ACC112 (cell line): ENCODE measurements around the gene EEPD1.
A peak's percentile ranks its signal among the peaks of the same experiment; 100 is the strongest.

Experiments
- H2AFZ ChIP-seq: fragments of 200-600 bp; sonication (generic); one replicate; pipeline ENCODE4 v1.6.0; 2017; ENCODE audit warnings: antibody characterized with exemption, low read length; ENCODE audit not compliant: unreplicated experiment
- H3K27ac ChIP-seq: fragments of 200-600 bp; sonication (generic); 2 replicates; pipeline ENCODE4 v1.5.1; 2014; ENCODE audit warnings: low read depth, mild to moderate bottlenecking, antibody characterized with exemption, low read length, moderate library complexity
- H3K27me3 ChIP-seq: fragments of 200-600 bp; sonication (generic); 2 replicates; pipeline ENCODE4 v1.6.1; 2014; ENCODE audit warnings: mild to moderate bottlenecking, antibody characterized with exemption, low read length, moderate library complexity, mixed read lengths; ENCODE audit not compliant: insufficient read depth
- H3K36me3 ChIP-seq: fragments of 200-600 bp; sonication (generic); 2 replicates; pipeline ENCODE4 v1.6.1; 2016; ENCODE audit warnings: mild to moderate bottlenecking, antibody characterized with exemption, low read length, moderate library complexity, mixed read lengths; ENCODE audit not compliant: insufficient read depth
- H3K4me1 ChIP-seq: fragments of 200-600 bp; sonication (generic); one replicate; pipeline ENCODE4 v1.6.1; 2016; ENCODE audit warnings: low read length, mixed read lengths; ENCODE audit not compliant: insufficient read depth, unreplicated experiment, control insufficient read depth
- H3K4me3 ChIP-seq: fragments of 200-600 bp; sonication (generic); 2 replicates; pipeline ENCODE4 v1.5.1; 2014; ENCODE audit warnings: mild to moderate bottlenecking, low read depth, low read length
- H3K79me2 ChIP-seq: fragments of 200-600 bp; sonication (generic); one replicate; pipeline ENCODE4 v1.6.0; 2016; ENCODE audit warnings: low read length; ENCODE audit not compliant: control insufficient read depth, unreplicated experiment, insufficient read depth

EEPD1 gene

GRCh38 chr7:36283181-36283580 is 130.1 kb downstream of the EEPD1 start:
- no peaks in the 10 kb centered on the region for H3K27me3 ChIP-seq
- H3K79me2 ChIP-seq: no peaks in the 10 kb centered on the region
- H3K4me1 ChIP-seq: peaks cover 21% of the 10 kb centered on the region
- no peak overlapping the region for H3K27ac ChIP-seq
- no peak overlapping the region for H2AFZ ChIP-seq
- H3K4me3 ChIP-seq: no peak overlapping the region
- H3K36me3 ChIP-seq: no peaks in the 10 kb centered on the region

- Histone ChIP-seq H3K79me2 (no peaks in the 10 kb centered on the region), H3K36me3 (no peaks in the 10 kb centered on the region), H3K27ac (no peak overlapping the region), H3K4me3 (no peak overlapping the region), H3K4me1 (peaks cover 21% of the 10 kb centered on the region), H3K27me3 (no peaks in the 10 kb centered on the region), H2AFZ (no peak overlapping the region)
Measured at GRCh38 chr7:36283711-36284130, 130.7 kb downstream of the EEPD1 start.

- H2AFZ ChIP-seq: no peak overlapping the region
- H3K36me3 ChIP-seq: no peaks in the 10 kb centered on the region
- H3K4me1 ChIP-seq: peaks cover 21% of the 10 kb centered on the region
- no peaks in the 10 kb centered on the region for H3K27me3 ChIP-seq
- H3K4me3 ChIP-seq: no peak overlapping the region
- no peak overlapping the region for H3K27ac ChIP-seq
- no peaks in the 10 kb centered on the region for H3K79me2 ChIP-seq
Measured at GRCh38 chr7:36284456-36285090, 131.5 kb downstream of the EEPD1 start.

- Histone ChIP-seq H3K27ac (no peak overlapping the region), H2AFZ (no peak overlapping the region), H3K36me3 (no peaks in the 10 kb centered on the region), H3K79me2 (no peaks in the 10 kb centered on the region), H3K4me3 (no peak overlapping the region), H3K27me3 (no peaks in the 10 kb centered on the region), H3K4me1 (peaks cover 19% of the 10 kb centered on the region)
Measured at GRCh38 chr7:36285276-36285675, 132.2 kb downstream of the EEPD1 start.

DNA sequence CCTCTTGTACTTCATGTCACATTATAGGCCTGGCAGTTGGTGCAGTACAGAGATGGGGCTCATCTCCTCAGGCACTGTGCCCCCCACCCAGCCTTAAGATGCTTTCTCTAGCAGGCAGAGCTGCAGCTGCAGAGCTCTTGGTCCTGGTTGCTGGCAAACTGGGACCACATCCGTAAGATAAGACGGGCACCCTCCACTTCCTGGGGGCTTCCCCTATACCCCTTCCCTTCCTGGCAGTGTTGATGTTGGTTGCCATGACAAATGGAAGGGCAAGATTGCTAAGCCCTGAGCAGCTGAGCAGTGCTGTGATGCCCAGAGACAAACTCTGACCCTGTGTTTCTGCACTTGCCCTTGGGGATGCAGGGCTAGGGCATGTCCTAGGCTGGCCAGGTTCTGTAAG is 133.2 kb downstream of the EEPD1 start:
- no peaks in the 10 kb centered on the region for H3K36me3 ChIP-seq
- no peaks in the 10 kb centered on the region for H3K27me3 ChIP-seq
- H3K4me1 ChIP-seq: peaks cover 13% of the 10 kb centered on the region
- H3K79me2 ChIP-seq: no peaks in the 10 kb centered on the region
- H3K4me3 ChIP-seq: no peak overlapping the region
- no peak overlapping the region for H2AFZ ChIP-seq
- H3K27ac ChIP-seq: no peak overlapping the region

DNA sequence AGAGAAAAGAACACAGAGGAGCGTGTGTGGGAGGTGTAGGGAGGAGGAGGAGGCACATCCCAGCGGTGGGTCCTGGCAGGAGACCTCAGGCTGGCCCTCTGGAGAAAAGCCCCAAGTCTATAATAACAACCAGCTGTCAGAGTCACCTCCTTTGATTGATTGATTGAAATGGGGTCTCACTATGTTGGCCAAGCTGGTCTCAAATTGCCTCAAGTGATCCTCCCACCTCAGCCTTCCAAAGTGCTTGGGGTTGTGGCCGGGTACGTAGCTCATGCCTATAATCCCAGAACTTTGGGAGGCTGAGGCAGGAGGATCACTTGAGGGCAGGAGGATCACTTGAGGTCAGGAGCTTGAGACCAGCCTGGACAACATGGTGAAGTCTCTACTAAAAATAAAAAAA is 133.6 kb downstream of the EEPD1 start:
- H3K79me2 ChIP-seq: no peaks in the 10 kb centered on the region
- no peak overlapping the region for H3K4me3 ChIP-seq
- no peak overlapping the region for H2AFZ ChIP-seq
- H3K4me1 ChIP-seq: peaks cover 8% of the 10 kb centered on the region
- H3K27ac ChIP-seq: no peak overlapping the region
- no peaks in the 10 kb centered on the region for H3K36me3 ChIP-seq
- H3K27me3 ChIP-seq: no peaks in the 10 kb centered on the region

- H3K27ac ChIP-seq: no peak overlapping the region
- no peak overlapping the region for H2AFZ ChIP-seq
Measured at GRCh38 chr7:36287371-36288241, 134.6 kb downstream of the EEPD1 start.

DNA sequence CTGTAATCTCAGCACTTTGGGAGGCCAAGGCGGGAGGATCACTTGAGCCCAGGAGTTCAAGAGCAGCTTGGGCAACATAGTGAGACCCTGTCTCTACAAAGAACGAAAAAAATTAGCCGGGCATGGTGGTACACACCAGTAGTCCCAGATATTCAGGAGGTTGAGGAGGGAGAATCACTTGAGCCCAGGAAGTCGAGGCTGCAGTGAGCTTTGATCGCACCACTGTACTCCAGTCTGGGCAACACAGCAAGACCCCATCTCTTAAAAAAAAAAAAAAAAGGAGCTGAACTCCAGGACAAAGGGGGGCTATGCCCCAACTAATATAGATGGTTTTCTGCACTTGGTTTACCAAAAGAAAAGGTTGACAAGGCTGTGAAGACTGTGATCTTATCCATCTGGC is 135.4 kb downstream of the EEPD1 start:
- H3K79me2 ChIP-seq: no peaks in the 10 kb centered on the region
- no peaks in the 10 kb centered on the region for H3K27me3 ChIP-seq
- H3K27ac ChIP-seq: no peak overlapping the region
- no peak overlapping the region for H3K4me3 ChIP-seq
- no peaks in the 10 kb centered on the region for H3K36me3 ChIP-seq
- peaks cover 5% of the 10 kb centered on the region for H3K4me1 ChIP-seq
- H2AFZ ChIP-seq: no peak overlapping the region

More at GRCh38 chr7:36287371-36288241, 134.6 kb downstream of the EEPD1 start:
- H3K27me3 ChIP-seq: no peaks in the 10 kb centered on the region
- no peak overlapping the region for H3K4me3 ChIP-seq
- H3K79me2 ChIP-seq: no peaks in the 10 kb centered on the region
- H3K4me1 ChIP-seq: peaks cover 3% of the 10 kb centered on the region
- no peaks in the 10 kb centered on the region for H3K36me3 ChIP-seq

DNA sequence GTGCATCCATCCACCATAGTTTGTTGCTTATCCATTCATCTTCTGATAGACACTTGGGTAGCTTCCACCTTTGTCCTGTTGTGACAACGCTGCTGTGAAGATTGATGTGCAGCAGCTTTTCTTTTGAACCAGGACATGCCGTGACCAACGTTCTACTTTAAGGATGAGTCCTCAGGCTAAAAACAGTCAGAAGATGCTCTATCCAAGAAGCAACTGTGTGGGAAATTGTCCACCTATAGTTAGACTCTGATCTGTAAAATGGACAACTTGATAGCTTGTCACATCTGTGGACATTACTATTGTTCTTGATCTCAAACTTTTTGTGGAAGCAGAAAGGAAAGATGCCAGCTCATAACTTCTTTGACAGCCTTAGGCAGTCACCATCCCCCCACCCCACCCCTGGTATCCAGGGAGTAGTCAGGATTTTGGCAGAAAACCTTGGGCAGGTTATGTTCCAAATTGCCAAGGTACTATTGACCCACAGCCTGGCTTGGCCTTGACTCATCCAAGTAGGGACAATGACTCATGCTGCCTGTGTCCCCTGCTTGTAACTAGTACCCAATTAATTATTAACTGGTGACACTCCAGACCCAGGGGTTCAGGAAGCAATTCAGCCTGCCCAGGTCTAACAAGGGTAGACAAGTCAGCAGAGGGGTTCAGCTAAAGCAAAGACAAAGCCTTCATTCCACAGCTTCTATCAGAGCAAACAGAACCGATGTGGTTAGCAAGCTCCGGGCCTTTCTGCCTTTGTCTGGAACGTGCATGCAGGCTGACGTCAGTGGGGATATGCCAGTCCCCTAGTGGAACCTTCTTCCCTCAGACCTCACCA is 137.0 kb downstream of the EEPD1 start:
- no peak overlapping the region for H3K4me3 ChIP-seq
- H2AFZ ChIP-seq: no peak overlapping the region
- H3K4me1 ChIP-seq: peaks cover 5% of the 10 kb centered on the region
- H3K79me2 ChIP-seq: no peaks in the 10 kb centered on the region
- H3K27ac ChIP-seq: no peak overlapping the region
- H3K36me3 ChIP-seq: no peaks in the 10 kb centered on the region
- H3K27me3 ChIP-seq: no peaks in the 10 kb centered on the region

DNA sequence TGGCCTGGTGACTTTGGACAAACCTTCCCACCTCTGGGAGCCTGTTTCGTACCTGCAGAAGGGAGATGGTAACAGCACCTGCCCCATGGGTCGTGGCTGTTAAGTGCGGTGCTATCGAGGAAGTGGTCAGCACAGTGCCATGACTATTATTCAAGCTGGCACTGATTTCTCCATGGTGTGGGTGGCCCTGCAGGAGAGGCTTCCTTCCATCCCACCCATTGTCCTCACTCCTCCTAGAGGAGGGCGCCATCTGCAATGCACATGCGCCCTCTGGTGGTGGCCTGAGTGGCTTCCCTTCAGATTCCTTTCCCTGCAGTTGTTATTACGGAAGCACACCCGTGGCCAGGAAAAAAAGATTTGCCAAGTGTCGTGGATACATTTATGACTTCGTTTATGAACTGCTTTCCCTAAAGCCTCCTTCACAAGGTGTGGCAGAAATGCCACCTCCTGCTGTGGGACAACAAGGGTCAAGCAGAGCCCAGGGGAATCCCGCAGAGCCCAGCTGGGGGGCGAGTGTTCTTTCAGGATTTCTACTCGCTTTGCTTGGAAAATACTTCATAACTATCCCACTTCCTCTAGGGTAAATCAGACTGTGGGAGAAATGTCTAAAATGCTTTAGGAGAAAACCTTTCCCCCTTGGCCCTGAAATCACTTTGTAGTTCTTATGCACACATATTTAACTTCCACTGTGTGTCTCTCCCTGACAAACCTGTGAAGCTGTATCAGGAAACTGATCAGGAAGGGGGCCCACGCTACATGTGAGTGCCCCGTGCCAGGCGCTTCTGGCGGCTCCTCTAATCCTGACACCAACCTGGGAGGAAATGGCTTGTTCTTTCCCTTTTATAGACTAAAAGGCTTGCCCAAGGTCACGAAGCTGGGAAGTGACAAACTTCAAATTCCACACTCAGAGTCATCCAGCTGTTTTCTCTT is 138.6 kb downstream of the EEPD1 start:
- Histone ChIP-seq H3K36me3 (no peaks in the 10 kb centered on the region), H3K27ac (peak overlapping the region; percentile 67), H3K4me3 (peak overlapping the region; percentile 75)

More for the DNA sequence above, 138.6 kb downstream of the EEPD1 start:
- no peaks in the 10 kb centered on the region for H3K79me2 ChIP-seq
- no peaks in the 10 kb centered on the region for H3K27me3 ChIP-seq
- peak overlapping the region; percentile 91 for H2AFZ ChIP-seq
- H3K4me1 ChIP-seq: peaks cover 5% of the 10 kb centered on the region
